Retina (tissue), 1 donor: ENCODE data around the gene MYO7B.

ENCODE experiments used
- DNase-seq: peaks from one replicate; pipeline ENCODE4 v3.0.0-alpha.2; 2016

Gene MYO7B

GRCh38 chr2:127611076-127611925 lies 75.8 kb downstream of the MYO7B start:
- no peak for DNase-seq

GRCh38 chr2:127612111-127612822 lies 76.8 kb downstream of the MYO7B start:
- no peak for DNase-seq

GRCh38 chr2:127614246-127614645 lies 78.8 kb downstream of the MYO7B start:
- no peak for DNase-seq

- no peak for DNase-seq
Measured at GRCh38 chr2:127614731-127615130, 79.2 kb downstream of the MYO7B start.

- DNase-seq = no peak
Measured at GRCh38 chr2:127615511-127616166, 80.2 kb downstream of the MYO7B start.

- DNase-seq = no peak
Measured at GRCh38 chr2:127618551-127619202, 83.2 kb downstream of the MYO7B start.

GRCh38 chr2:127619203-127619590 lies 83.7 kb downstream of the MYO7B start:
- no peak for DNase-seq

- DNase-seq = no peak
Measured at GRCh38 chr2:127619877-127620705, 84.6 kb downstream of the MYO7B start.

GRCh38 chr2:127620866-127621265 lies 85.4 kb downstream of the MYO7B start:
- no peak for DNase-seq

- DNase-seq = no peak
Measured at GRCh38 chr2:127621981-127622431, 86.5 kb downstream of the MYO7B start.

- no peak for DNase-seq
Measured at GRCh38 chr2:127622561-127623387, 87.3 kb downstream of the MYO7B start.

GRCh38 chr2:127623388-127624319 lies 88.2 kb downstream of the MYO7B start:
- DNase-seq = no peak

GRCh38 chr2:127624320-127624755 lies 88.9 kb downstream of the MYO7B start:
- no peak for DNase-seq

GRCh38 chr2:127624756-127625571 lies 89.5 kb downstream of the MYO7B start:
- no peak for DNase-seq

- no peak for DNase-seq
Measured at GRCh38 chr2:127625572-127625951, 90.1 kb downstream of the MYO7B start.

GRCh38 chr2:127626175-127626574 lies 90.7 kb downstream of the MYO7B start:
- DNase-seq = no peak

- no peak for DNase-seq
Measured at GRCh38 chr2:127626917-127627739, 91.6 kb downstream of the MYO7B start.
